ENCODE data around the gene MYO9B.
"Not testable (repeated sequence)": the region's sequence is repeated elsewhere in the genome, so short reads cannot be mapped to it uniquely, and the experiment has no call there.

The MYO9B gene

GRCh38 chr19:17094694-17095093 is 19.1 kb downstream of the MYO9B start:
- DNase-seq, result not testable (repeated sequence)

DNA sequence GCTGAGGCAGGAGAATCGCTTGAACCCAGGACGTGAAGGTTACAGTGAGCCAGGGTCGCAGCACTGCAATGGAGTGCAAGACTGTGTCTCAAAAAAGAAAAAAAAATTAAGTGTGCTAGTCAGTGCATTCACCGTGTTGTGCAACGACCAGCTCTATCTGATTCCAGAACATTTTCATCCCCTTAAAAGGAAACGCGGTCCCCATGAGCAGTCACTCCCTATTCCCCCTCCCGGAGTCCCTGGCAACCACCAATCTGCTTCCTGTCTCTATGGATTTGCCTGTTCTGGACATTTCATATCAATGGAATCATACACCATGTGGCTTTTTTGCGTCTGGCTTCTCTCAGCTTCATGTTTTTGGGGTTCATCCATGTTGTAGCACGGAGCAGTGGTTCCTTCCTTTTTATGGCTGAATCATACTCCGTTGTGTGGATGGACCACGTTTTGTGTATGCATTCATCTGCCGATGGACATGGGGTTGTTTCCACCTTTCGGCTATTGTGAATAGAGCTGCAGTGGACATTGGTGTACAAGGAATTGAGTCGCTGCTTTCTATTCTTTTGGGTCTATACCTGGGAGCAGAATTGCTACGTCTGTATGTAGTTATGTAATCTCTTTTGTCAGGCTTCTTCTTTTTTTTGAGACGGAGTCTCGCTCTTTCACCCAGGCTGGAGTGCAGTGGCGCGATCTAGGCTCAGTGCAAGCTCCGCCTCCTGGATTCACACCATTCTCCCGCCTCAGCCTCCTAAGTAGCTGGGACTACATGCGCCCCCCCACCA is 19.8 kb downstream of the MYO9B start:
- DNase-seq, result no peak

GRCh38 chr19:17097593-17098126 is 22.1 kb downstream of the MYO9B start:
- DNase-seq, result no peak

DNA sequence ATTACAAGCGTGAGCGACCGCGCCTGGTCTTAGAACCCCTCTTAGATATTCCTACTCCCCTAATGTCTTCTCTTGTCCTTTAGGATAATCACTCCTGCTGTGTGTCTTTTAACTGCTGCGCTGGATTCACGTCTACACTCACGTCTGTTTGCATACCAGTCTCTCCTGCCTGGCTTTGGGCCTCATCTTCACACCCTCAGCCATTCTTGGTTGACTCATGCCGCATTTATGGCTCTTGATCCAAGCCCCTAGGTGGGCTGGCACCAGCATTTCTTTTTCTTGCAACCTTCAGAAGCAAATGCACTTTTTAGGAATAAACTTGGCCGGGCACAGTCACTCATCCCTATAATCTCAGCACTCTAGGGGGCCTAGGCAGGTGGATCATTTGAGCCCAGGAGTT is 22.7 kb downstream of the MYO9B start:
- DNase-seq, result no peak

DNA sequence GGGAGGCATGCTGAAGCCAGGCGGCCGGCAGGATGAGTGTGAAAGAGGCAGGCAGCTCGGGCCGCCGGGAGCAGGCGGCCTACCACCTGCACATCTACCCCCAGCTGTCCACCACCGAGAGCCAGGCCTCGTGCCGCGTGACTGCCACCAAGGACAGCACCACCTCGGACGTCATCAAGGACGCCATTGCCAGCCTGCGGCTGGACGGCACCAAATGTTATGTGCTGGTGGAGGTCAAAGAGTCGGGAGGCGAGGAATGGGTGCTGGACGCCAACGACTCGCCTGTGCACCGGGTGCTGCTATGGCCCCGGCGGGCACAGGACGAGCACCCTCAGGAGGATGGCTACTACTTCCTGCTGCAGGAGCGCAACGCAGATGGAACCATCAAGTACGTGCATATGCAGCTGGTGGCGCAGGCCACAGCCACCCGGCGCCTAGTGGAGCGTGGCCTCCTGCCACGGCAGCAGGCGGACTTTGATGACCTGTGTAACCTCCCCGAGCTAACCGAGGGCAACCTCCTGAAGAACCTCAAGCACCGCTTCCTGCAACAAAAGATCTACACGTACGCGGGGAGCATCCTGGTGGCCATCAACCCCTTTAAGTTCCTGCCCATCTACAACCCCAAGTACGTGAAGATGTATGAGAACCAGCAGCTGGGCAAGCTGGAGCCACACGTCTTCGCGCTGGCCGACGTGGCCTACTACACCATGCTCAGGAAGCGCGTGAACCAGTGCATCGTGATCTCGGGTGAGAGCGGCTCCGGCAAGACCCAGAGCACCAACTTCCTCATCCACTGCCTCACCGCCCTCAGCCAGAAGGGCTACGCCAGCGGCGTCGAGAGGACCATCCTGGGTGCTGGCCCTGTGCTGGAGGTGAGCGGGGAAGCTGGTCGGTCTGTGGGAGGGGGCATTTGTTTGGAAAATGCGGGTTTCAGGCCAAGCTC is 26.4 kb downstream of the MYO9B start:
- no peak for DNase-seq

DNA sequence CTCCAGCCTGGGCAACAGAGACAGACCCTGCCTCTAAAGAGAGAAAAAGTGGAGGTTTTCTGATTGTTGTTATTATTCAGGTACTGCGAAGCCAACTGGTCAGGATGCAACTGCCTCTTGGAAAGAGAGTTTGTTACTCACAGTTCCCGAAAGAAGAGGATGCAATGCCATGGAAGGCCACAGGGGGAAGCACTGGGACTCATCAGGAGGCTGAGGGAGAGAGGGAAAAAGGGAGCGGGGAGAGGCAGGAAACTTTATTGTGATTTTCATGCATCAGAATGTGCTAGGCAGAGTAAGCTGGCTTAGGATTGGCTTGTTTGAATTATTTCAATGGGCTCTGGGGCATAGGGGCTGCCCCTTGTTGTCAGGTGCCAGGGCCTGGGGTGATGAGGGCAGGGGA is 27.6 kb downstream of the MYO9B start:
- no peak for DNase-seq

GRCh38 chr19:17104679-17105078 is 29.1 kb downstream of the MYO9B start:
- no peak for DNase-seq

DNA sequence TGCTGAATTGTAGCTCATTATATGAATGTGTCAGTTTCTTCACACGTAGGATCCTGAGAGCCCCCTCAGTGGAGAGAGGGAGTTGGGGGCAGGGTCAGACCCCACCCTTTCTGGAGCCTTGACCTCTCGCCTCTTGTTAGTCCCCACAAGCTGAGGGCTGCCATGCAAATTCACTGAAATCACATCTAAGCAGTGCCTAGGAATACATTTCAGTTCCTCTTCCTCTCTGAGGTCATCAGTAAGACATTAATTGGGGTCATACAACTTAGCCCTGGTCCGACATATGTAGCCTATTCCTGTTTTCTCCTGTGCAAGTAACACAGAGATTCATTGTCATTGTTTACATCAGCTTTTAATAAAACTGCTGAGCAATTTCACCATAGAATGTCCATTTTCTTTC is 30.0 kb downstream of the MYO9B start:
- no peak for DNase-seq

- not testable (repeated sequence) for DNase-seq
Observed at GRCh38 chr19:17106964-17107363, 31.4 kb downstream of the MYO9B start.

DNA sequence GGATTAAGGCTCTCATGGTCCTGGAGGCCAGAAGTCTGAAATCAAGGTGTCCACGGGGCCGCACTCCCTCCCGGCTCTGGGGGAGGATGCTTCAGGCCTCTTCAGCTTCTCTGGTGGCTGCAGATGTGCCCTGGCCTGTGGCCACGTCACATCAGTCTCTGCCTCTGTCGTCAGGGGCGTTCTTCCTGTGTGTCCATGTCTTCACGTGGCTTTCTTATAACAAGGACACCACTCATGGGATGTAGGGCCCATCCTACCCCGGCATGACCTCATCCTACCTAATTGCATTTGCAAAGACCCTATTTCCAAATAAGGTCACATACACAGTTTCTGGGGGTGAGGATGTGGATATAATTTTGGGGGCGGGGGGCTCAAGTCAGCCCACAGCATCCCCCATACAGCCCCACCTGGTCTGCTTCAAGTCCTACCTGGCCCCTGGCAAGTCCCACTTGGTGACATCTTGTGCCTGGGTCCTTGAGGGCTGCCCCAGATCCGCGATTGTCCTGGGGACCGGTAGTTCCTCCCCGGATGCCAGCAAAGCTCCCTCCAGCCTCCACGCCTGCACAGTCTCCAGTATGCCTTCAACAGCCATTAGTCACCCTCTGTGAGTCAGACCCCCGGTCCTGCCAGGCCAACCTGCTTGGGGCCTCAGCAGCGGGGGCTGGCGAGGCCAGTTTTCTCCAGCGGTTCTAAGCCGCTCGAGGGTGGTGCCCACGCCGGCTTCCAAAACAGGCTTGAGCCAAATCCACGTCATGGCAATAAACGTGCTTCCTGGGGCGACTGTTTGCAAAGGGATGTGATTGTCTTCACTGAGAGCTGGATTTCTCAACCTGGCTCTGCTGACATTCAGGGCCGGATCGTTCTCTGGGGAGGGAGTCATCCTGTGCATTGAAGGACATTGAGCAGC is 32.2 kb downstream of the MYO9B start:
- DNase-seq, result no peak

- DNase-seq, result no peak
Observed at GRCh38 chr19:17108453-17108784, 32.8 kb downstream of the MYO9B start.

DNA sequence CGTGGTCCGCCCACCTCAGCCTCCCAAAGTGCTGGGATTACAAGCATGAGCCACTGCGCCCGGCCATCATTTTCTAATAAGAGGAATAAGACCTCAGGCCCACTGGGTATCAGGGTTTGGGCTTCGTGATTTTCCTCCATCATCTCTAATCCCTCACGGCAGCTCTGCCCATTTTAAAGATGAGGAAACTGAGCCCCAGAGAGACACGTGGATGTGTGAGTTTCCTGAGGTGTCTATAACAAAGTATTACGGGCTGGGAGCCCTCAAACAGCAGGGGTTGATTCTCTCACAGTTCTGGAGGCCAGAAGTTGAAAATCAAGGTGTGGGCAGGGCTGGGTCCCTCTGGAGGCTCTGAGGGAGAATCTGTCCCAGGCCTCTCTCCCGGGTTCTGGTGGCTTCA is 33.7 kb downstream of the MYO9B start:
- DNase-seq, result no peak

- no peak for DNase-seq
Observed at GRCh38 chr19:17109962-17110598, 34.5 kb downstream of the MYO9B start.

DNA sequence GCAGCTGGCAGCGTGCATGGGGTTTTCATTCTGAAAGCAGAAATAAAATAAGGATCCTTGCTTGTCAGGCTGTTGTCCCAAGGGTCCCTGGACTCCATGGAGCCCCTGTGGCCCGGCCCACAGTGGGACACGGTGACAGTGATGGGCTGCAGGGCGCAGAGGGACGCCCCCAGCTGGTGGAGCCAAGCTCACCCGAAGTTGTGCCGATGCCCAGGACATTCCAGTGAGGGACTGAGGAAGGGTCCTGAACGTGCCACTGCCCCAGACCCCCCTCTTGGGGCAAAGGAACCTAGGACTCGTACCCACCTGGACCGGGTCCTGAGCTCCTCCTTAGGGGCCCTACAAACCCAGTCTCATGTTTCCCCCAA is 35.0 kb downstream of the MYO9B start:
- no peak for DNase-seq

DNA sequence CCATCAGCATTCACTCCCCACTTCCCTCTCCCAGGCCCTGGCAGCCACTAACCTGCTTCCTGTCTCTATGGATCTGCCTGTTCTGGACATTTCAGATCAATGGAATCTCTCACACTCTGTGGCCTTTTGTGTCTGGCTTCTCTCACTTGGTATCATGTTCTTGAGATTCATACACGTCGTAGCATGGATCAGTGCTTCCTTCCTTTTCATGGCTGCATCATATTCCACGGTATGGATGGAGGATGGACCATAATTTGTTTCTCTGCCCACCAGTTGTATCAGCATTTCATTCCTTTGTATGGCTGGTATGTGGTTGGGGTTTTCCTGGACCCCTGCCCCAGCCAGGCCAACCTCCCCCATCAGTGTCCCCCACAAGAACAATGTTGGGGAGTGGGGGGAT is 36.2 kb downstream of the MYO9B start:
- DNase-seq, result no peak

DNA sequence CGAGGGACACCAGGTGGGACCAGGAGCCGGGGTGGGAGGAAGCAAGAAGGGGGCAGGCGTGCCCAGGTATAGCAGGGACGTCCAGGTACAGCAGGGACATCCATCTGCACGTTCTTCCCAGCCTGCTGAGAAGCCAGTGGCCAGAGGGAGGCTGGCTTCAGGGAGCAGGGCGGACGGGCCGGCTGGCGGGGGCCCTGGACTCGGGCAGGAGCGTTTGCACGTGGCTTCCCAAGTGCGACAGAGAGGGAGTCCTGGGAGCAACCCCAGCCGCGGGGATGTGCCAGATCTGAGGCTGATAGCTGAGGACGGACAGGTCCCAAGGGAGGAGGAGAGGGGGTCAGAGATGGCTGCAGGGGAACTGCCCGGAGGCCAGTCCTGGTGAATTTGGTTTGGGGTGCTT is 36.7 kb downstream of the MYO9B start:
- no peak for DNase-seq

DNA sequence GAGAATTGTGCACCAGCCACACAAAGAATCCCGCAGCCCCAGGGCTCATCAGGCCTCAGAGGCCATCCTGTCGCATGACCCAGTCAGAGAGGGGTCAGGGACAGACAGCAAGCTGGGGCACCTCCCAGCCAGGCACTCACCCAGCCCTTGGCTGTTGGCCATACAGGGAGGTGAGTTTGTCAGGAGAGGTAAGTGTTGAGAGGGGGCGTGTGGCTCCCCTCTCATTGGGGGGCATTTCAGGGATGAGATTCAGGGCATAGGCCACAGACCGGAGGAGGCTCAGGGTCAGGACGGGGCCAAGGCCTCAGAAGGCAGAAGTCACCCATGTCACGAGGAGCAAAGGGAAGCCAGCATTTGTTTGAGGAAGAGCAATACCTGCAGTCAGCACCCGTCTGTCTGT is 37.1 kb downstream of the MYO9B start:
- no peak for DNase-seq

GRCh38 chr19:17113127-17113785 is 37.7 kb downstream of the MYO9B start:
- DNase-seq, result no peak

DNA sequence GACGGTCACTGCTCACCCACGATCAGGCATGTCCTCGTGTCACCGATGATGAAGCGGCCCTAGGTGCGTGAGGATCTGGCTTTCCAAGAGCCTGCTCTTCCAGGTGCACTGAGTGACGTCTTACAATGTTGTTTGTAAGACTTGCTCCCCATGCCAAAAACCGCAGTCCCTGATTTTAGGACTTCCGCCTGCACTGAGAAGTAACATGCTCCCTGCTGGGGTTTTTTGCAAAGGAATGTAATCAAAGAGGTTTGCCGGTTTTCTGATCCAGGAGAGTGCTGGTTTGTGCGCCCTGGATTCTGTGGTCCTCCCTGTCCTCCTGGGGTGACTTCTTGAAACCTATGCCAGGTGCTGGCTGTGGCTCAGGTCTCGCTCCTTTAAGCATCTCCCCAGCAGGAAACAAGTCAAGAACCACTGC is 38.8 kb downstream of the MYO9B start:
- no peak for DNase-seq

GRCh38 chr19:17116996-17117702 is 41.6 kb downstream of the MYO9B start:
- DNase-seq, result no peak

- no peak for DNase-seq
Observed at GRCh38 chr19:17118957-17119356, 43.4 kb downstream of the MYO9B start.
